ENCODE results near the gene PLPP3. TPM values are rescaled to one million over a fixed set of nuclear protein-coding genes. Genes with fewer than 3 reads are reported as not detected.

Gene PLPP3
- total RNA-seq, 1 experiment from 2014 or later = 26.7 TPM

- Histone ChIP-seq H3K56ac (ENCODE audit: insufficient read length, low read depth, low read length) (no peak overlapping the region), H3K18ac (ENCODE audit: insufficient read length, low read depth, low read length) (no peak overlapping the region), H3T11ph (ENCODE audit: low read length) (no peak overlapping the region), H2BK20ac (ENCODE audit: low read depth, low read length, poor library complexity, severe bottlenecking) (no peak overlapping the region), H2AK5ac (ENCODE audit: insufficient read length, low read length) (no peak overlapping the region), H3K14ac (ENCODE audit: insufficient read depth, low read length) (no peak overlapping the region), H3K4ac (ENCODE audit: low read depth, low read length) (no peak overlapping the region), H2BK15ac (ENCODE audit: low read depth, low read length) (no peak overlapping the region), H3K4me1 (ENCODE audit: insufficient read depth, low read length) (peaks cover 4% of the 10 kb centered on the region; the same call in 1 of the 2 replicates), H4K20me1 (ENCODE audit: control insufficient read depth, insufficient read depth, insufficient read length) (no peaks in the 10 kb centered on the region), H4K8ac (replicated peaks; ENCODE audit: insufficient read length, low read depth, low read length) (no peak overlapping the region), H4K91ac (ENCODE audit: insufficient read length, low read depth, low read length) (no peak overlapping the region), H4K5ac (ENCODE audit: insufficient read length, low read depth, low read length) (no peak overlapping the region), H3K79me2 (ENCODE audit: insufficient read depth, low read length) (no peaks in the 10 kb centered on the region), H3K79me1 (ENCODE audit: insufficient read depth, low read depth, low read length, poor library complexity, severe bottlenecking) (no peaks in the 10 kb centered on the region), H3K9ac (ENCODE audit: extremely low read depth, insufficient read length, low read length) (no peak overlapping the region), H3K27me3 (ENCODE audit: insufficient read depth, low read length) (no peaks in the 10 kb centered on the region), H2BK5ac (ENCODE audit: insufficient read length, low read length) (no peak overlapping the region), H2AFZ (ENCODE audit: low read length) (no peak overlapping the region), H3K23ac (ENCODE audit: insufficient read length, low read depth, low read length) (no peak overlapping the region), H3K27ac (ENCODE audit: insufficient read length, low read depth, low read length) (no peak overlapping the region), H2BK120ac (ENCODE audit: low read depth, low read length, poor library complexity, severe bottlenecking) (no peak overlapping the region), H3K4me2 (ENCODE audit: insufficient read depth, insufficient read length, low read length) (no peak overlapping the region), H3K23me2 (ENCODE audit: insufficient read length, low read depth, low read length, poor library complexity, severe bottlenecking) (no peaks in the 10 kb centered on the region), H2BK12ac (ENCODE audit: insufficient read length, low read depth, low read length) (no peak overlapping the region), H3K9me3 (ENCODE audit: control insufficient read depth, low read depth, low read length) (no peaks in the 10 kb centered on the region)
- Mint-ChIP-seq H3K27ac (no peak overlapping the region), H3K36me3 (ENCODE audit: insufficient read depth in 1 of 3, low read depth in 3 of 3) (no peaks in the 10 kb centered on the region; a peak in 1 of 7 replicates), H3K27me3 (ENCODE audit: low read depth) (peaks cover 8% of the 10 kb centered on the region), H3K4me3 (no peak overlapping the region; a peak in 1 of 5 replicates), H3K9me3 (no peaks in the 10 kb centered on the region), H3K4me1 (peaks cover 16 to 23% of the 10 kb centered on the region in 2 experiments)
- no peak for DNase-seq
- WGBS (ENCODE audit: extremely low coverage, insufficient read length, low lambda C conversion rate) = no CpG with 5 or more reads among the region's 5 CpGs
- TF ChIP-seq, protein P1, sequence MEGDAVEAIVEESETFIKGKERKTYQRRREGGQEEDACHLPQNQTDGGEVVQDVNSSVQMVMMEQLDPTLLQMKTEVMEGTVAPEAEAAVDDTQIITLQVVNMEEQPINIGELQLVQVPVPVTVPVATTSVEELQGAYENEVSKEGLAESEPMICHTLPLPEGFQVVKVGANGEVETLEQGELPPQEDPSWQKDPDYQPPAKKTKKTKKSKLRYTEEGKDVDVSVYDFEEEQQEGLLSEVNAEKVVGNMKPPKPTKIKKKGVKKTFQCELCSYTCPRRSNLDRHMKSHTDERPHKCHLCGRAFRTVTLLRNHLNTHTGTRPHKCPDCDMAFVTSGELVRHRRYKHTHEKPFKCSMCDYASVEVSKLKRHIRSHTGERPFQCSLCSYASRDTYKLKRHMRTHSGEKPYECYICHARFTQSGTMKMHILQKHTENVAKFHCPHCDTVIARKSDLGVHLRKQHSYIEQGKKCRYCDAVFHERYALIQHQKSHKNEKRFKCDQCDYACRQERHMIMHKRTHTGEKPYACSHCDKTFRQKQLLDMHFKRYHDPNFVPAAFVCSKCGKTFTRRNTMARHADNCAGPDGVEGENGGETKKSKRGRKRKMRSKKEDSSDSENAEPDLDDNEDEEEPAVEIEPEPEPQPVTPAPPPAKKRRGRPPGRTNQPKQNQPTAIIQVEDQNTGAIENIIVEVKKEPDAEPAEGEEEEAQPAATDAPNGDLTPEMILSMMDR (conservative IDR thresholded peaks at IDR 0.05) = no peak
Measured at GRCh38 chr1:56446531-56447098, 132.7 kb downstream of the PLPP3 start.

Measured in H9 (cell line).